Measurements from ENCODE around the gene SLC27A1.

SLC27A1 gene

GRCh38 chr19:17484520-17485185 lies 14.3 kb downstream of the SLC27A1 start:
- no peaks in the 10 kb centered on the region for H4K20me1 ChIP-seq (ENCODE audit: insufficient read depth, low read length)
- no peaks in the 10 kb centered on the region for H3K36me3 ChIP-seq (replicated peaks; ENCODE audit: insufficient read depth, low read length)
- no peak overlapping the region for H3K4me2 ChIP-seq (ENCODE audit: low read depth, low read length)
- H3K9ac ChIP-seq (ENCODE audit: low read length) = no peak overlapping the region
- peaks cover 51% of the 10 kb centered on the region for H3K27me3 ChIP-seq (replicated peaks; ENCODE audit: insufficient read depth, low read length)
- H2AFZ ChIP-seq (ENCODE audit: low read length) = no peak overlapping the region
- H3F3A ChIP-seq (ENCODE audit: insufficient read depth, low read length) = no peaks in the 10 kb centered on the region
- TF ChIP-seq EZH2 (optimal IDR thresholded peaks at IDR 0.05; ENCODE audit: low read depth, low read length) = no peak
- H3K4me3 ChIP-seq (ENCODE audit: low read length) = no peak overlapping the region
- no peaks in the 10 kb centered on the region for H3K9me3 ChIP-seq (replicated peaks; ENCODE audit: insufficient read depth, low read length)
- H3K79me2 ChIP-seq (ENCODE audit: low read length) = no peaks in the 10 kb centered on the region
- no peaks in the 10 kb centered on the region for H3K9me2 ChIP-seq (replicated peaks; ENCODE audit: insufficient read depth, low read length)
- H3K27ac ChIP-seq (ENCODE audit: low read length) = no peak overlapping the region
- no peaks in the 10 kb centered on the region for H3K4me1 ChIP-seq (ENCODE audit: low read length)
- DNase-seq = no peak

GRCh38 chr19:17486545-17487240 lies 16.4 kb downstream of the SLC27A1 start:
- no peaks in the 10 kb centered on the region for H3K9me2 ChIP-seq (replicated peaks; ENCODE audit: insufficient read depth, low read length)
- no peaks in the 10 kb centered on the region for H4K20me1 ChIP-seq (ENCODE audit: insufficient read depth, low read length)
- TF ChIP-seq EZH2 (optimal IDR thresholded peaks at IDR 0.05; ENCODE audit: low read depth, low read length) (no peak), EZH2phosphoT487 (IDR thresholded peaks at IDR 0.05; ENCODE audit: low read length) (no peak), CTCF (IDR thresholded peaks at IDR 0.05; ENCODE audit: low read length) (no peak)
- no peaks in the 10 kb centered on the region for H3K9me3 ChIP-seq (replicated peaks; ENCODE audit: insufficient read depth, low read length)
- no peaks in the 10 kb centered on the region for H3K4me1 ChIP-seq (ENCODE audit: low read length)
- H3F3A ChIP-seq (ENCODE audit: insufficient read depth, low read length) = no peaks in the 10 kb centered on the region
- DNase-seq = no peak
- no peak overlapping the region for H3K27ac ChIP-seq (ENCODE audit: low read length)
- peaks cover 57% of the 10 kb centered on the region for H3K27me3 ChIP-seq (replicated peaks; ENCODE audit: insufficient read depth, low read length)
- no peaks in the 10 kb centered on the region for H3K79me2 ChIP-seq (ENCODE audit: low read length)
- no peak overlapping the region for H2AFZ ChIP-seq (ENCODE audit: low read length)
- no peak overlapping the region for H3K4me2 ChIP-seq (ENCODE audit: low read depth, low read length)
- no peaks in the 10 kb centered on the region for H3K36me3 ChIP-seq (replicated peaks; ENCODE audit: insufficient read depth, low read length)
- H3K9ac ChIP-seq (ENCODE audit: low read length) = no peak overlapping the region
- no peak overlapping the region for H3K4me3 ChIP-seq (ENCODE audit: low read length)

GRCh38 chr19:17487284-17488121 lies 17.2 kb downstream of the SLC27A1 start:
- H2AFZ ChIP-seq (ENCODE audit: low read length) = no peak overlapping the region
- H3K9me3 ChIP-seq (replicated peaks; ENCODE audit: insufficient read depth, low read length) = no peaks in the 10 kb centered on the region
- H3K79me2 ChIP-seq (ENCODE audit: low read length) = no peaks in the 10 kb centered on the region
- DNase-seq = no peak
- no peaks in the 10 kb centered on the region for H3K9me2 ChIP-seq (replicated peaks; ENCODE audit: insufficient read depth, low read length)
- H4K20me1 ChIP-seq (ENCODE audit: insufficient read depth, low read length) = no peaks in the 10 kb centered on the region
- no peak overlapping the region for H3K27ac ChIP-seq (ENCODE audit: low read length)
- TF ChIP-seq EZH2 (optimal IDR thresholded peaks at IDR 0.05; ENCODE audit: low read depth, low read length) (no peak), CTCF (IDR thresholded peaks at IDR 0.05; ENCODE audit: low read length) (no peak), EZH2phosphoT487 (IDR thresholded peaks at IDR 0.05; ENCODE audit: low read length) (no peak)
- H3F3A ChIP-seq (ENCODE audit: insufficient read depth, low read length) = no peaks in the 10 kb centered on the region
- H3K4me2 ChIP-seq (ENCODE audit: low read depth, low read length) = no peak overlapping the region
- H3K4me3 ChIP-seq (ENCODE audit: low read length) = no peak overlapping the region
- H3K27me3 ChIP-seq (replicated peaks; ENCODE audit: insufficient read depth, low read length) = peaks cover 56% of the 10 kb centered on the region
- no peaks in the 10 kb centered on the region for H3K4me1 ChIP-seq (ENCODE audit: low read length)
- no peaks in the 10 kb centered on the region for H3K36me3 ChIP-seq (replicated peaks; ENCODE audit: insufficient read depth, low read length)
- H3K9ac ChIP-seq (ENCODE audit: low read length) = no peak overlapping the region

Data from MM.1S (cell line).